Endothelial cell of umbilical vein (primary cell): ENCODE measurements around the gene PLEKHB1. TPM values are rescaled to one million over a fixed set of nuclear protein-coding genes. Genes with fewer than 3 reads are reported as not detected.

ENCODE experiments used
- BruUV-seq: library from RNA; stranded (reverse); fragments of 400-500 nt; replicated peaks from 2 replicates; lab custom pipeline; 2021; lab: Mats Ljungman, UMichigan
- CTCF ChIA-PET: fragments of 300-600, 350-600 bp; sonication (Branson Sonifier 250); formaldehyde crosslinking; loops from one replicate; lab custom pipeline; 2021; ENCODE audit warnings: antibody characterized with exemption, inconsistent platforms; lab: Charles Lee
- POLR2A ChIA-PET: fragments of 300-600, 350-600 bp; sonication (Branson Sonifier 250); formaldehyde crosslinking; loops from one replicate; lab custom pipeline; 2021; ENCODE audit warnings: antibody characterized with exemption, inconsistent platforms; lab: Charles Lee
- DNase-seq: peaks from one replicate; pipeline ENCODE4 v3.0.0-alpha.2; 2011; ENCODE audit warnings: low read depth, low spot score
- FAIRE-seq: peaks from 2 replicates; lab custom pipeline; 2011; peaks lifted over from hg19 to GRCh38; lab: Jason Lieb, UNC
- H2AFZ ChIP-seq: 2 replicates; pipeline ENCODE4 v1.6.0; 2012; ENCODE audit warnings: low read depth, low read length, control low read depth, inconsistent platforms
- H3K27ac ChIP-seq: 2 replicates; pipeline ENCODE4 v1.5.1; 2011; ENCODE audit warnings: low read depth, mild to moderate bottlenecking, control low read depth, low read length, moderate library complexity; ENCODE audit not compliant: insufficient read depth
- H3K27me3 ChIP-seq, 2 experiments: 2 replicates each; pipeline versions ENCODE4 v1.6.0 to v1.6.1; 2011; ENCODE audit warnings: low read length in 2 of 2, mixed read lengths in 1 of 2; ENCODE audit not compliant: control insufficient read depth in 2 of 2, insufficient read depth in 2 of 2
- H3K36me3 ChIP-seq, 2 experiments: 2 replicates in 1 of 2; 3 replicates in 1 of 2; pipeline ENCODE4 v1.5.1; 2011; ENCODE audit warnings: low read length in 2 of 2, mild to moderate bottlenecking in 1 of 2, moderate library complexity in 1 of 2; ENCODE audit not compliant: control insufficient read depth in 2 of 2, insufficient read depth in 2 of 2; ENCODE audit errors: extremely low read depth in 1 of 2
- H3K4me1 ChIP-seq: 3 replicates; pipeline ENCODE4 v1.5.1; 2011; ENCODE audit warnings: mild to moderate bottlenecking, low read length; ENCODE audit not compliant: control insufficient read depth, insufficient read depth; ENCODE audit errors: extremely low read depth
- H3K4me2 ChIP-seq: 2 replicates; pipeline ENCODE4 v1.6.1; 2011; ENCODE audit warnings: low read length, control low read depth, mixed read lengths; ENCODE audit not compliant: insufficient read depth
- H3K4me3 ChIP-seq, 3 experiments: fragments of 200-600 bp in 1 of 3; sonication (generic), shearing (Covaris generic) in 1 of 3; replicated peaks in 1 of 3; 2 replicates each; pipeline ENCODE4 v1.5.1; 2011 to 2016; ENCODE audit warnings: control low read depth in 3 of 3, low read length in 3 of 3, mild to moderate bottlenecking in 2 of 3, inconsistent platforms in 1 of 3, low read depth in 1 of 3, moderate library complexity in 1 of 3; ENCODE audit not compliant: insufficient read depth in 1 of 3
- H3K79me2 ChIP-seq: 2 replicates; pipeline ENCODE4 v1.6.0; 2012; ENCODE audit warnings: low read length, inconsistent platforms; ENCODE audit not compliant: control insufficient read depth, insufficient read depth
- H3K9ac ChIP-seq: replicated peaks from 2 replicates; pipeline ENCODE3; 2011; ENCODE audit warnings: low read length, control low read depth; ENCODE audit not compliant: insufficient read depth; ENCODE audit errors: extremely low read depth
- H3K9me1 ChIP-seq: replicated peaks from 3 replicates; pipeline ENCODE4 v1.6.0; 2011; ENCODE audit warnings: mild to moderate bottlenecking, low read length; ENCODE audit not compliant: control insufficient read depth, insufficient read depth; ENCODE audit errors: extremely low read depth
- H3K9me3 ChIP-seq: replicated peaks from 2 replicates; pipeline ENCODE4 v1.5.1; 2012; ENCODE audit warnings: low read length, inconsistent platforms; ENCODE audit not compliant: control insufficient read depth, insufficient read depth
- H4K20me1 ChIP-seq: replicated peaks from 2 replicates; pipeline ENCODE3; 2011; ENCODE audit warnings: mild to moderate bottlenecking, low read length; ENCODE audit not compliant: control insufficient read depth, insufficient read depth; ENCODE audit errors: extremely low read depth
- EZH2 ChIP-seq: IDR thresholded peaks from 2 replicates; pipeline ENCODE4 v1.6.1; 2012; ENCODE audit warnings: borderline replicate concordance, low read depth, mild to moderate bottlenecking, moderate library complexity, low read length, inconsistent platforms; ENCODE audit not compliant: severe bottlenecking
- FOS ChIP-seq: IDR thresholded peaks from 2 replicates; pipeline ENCODE4 v1.6.1; 2011; ENCODE audit warnings: mild to moderate bottlenecking, low read length, moderate library complexity, borderline replicate concordance; ENCODE audit not compliant: insufficient read depth
- GATA2 ChIP-seq: IDR thresholded peaks from 2 replicates; pipeline ENCODE4 v1.7.0; 2011; ENCODE audit warnings: low read depth, mild to moderate bottlenecking, moderate library complexity, mixed read lengths, low read length; ENCODE audit not compliant: insufficient read length, insufficient read depth
- JUN ChIP-seq: IDR thresholded peaks from 2 replicates; pipeline ENCODE4 v1.6.1; 2011; ENCODE audit warnings: borderline replicate concordance, low read depth; ENCODE audit not compliant: insufficient read length, insufficient read depth
- MYC ChIP-seq: IDR thresholded peaks from one replicate; pipeline ENCODE4 v1.6.1; 2011; ENCODE audit warnings: mild to moderate bottlenecking, low read depth, low read length
- POLR2A ChIP-seq: IDR thresholded peaks from 2 replicates; pipeline ENCODE4 v1.6.1; 2012; ENCODE audit warnings: low read depth, mild to moderate bottlenecking, control low read depth, low read length
- POLR2AphosphoS5 ChIP-seq: IDR thresholded peaks from 2 replicates; pipeline ENCODE4 v1.6.1; 2012; ENCODE audit warnings: low read depth, mild to moderate bottlenecking, control low read depth, low read length, moderate library complexity; ENCODE audit not compliant: insufficient read depth
- dilution Hi-C: fragments of 300-500 bp; cut with MboI; formaldehyde crosslinking; loops from one replicate; pipeline ENCODE4 v1.15.0; 2019; ENCODE audit warnings: low sequenced_read_pairs; ENCODE audit not compliant: extremely low pct_ligation_motif_present
- intact Hi-C: fragments of 100-400 bp; cut with micrococcal nuclease; formaldehyde crosslinking; loops from one replicate; pipeline ENCODE4 v1.10.0; 2022
- polyA plus RNA-seq, 4 experiments: library from polyadenylated mRNA; depleted of rRNA in 3 of 4; stranded (reverse) in 3 of 4; unstranded in 1 of 4; fragments of >200 nt; gene quantifications; 2 replicates each; pipeline versions ENCODE4 v1.2.1 to v1.2.3, GENCODE V29; 2011 to 2012; ENCODE audit warnings: missing spikeins in 1 of 4
- total RNA-seq: library from RNA; stranded (reverse); gene quantifications from 2 replicates; pipeline ENCODE4 v1.2.3, GENCODE V29; 2021
- TF ChIP-seq, protein P1 (sequence below), 2 donors: IDR thresholded peaks; 1 replicate in 1 of 2; 2 replicates in 1 of 2; pipeline ENCODE4 v1.5.1; 2011; ENCODE audit warnings: low read length in 2 of 2, mild to moderate bottlenecking in 2 of 2, moderate library complexity in 2 of 2, control low read depth in 1 of 2, inconsistent platforms in 1 of 2, low read depth in 1 of 2; ENCODE audit not compliant: insufficient read depth in 1 of 2; ENCODE audit errors: extremely low read depth in 1 of 2
- TF ChIP-seq, protein P2 (sequence below): IDR thresholded peaks from 2 replicates; pipeline ENCODE4 v1.6.1; 2011; ENCODE audit not compliant: insufficient read depth, insufficient read length

PLEKHB1 gene
- total and polyA plus RNA-seq, 2 donors (not counting 3 experiments of a cell fraction or from before 2014, with no cell fraction given): 0.75 to 0.99 TPM

DNA sequence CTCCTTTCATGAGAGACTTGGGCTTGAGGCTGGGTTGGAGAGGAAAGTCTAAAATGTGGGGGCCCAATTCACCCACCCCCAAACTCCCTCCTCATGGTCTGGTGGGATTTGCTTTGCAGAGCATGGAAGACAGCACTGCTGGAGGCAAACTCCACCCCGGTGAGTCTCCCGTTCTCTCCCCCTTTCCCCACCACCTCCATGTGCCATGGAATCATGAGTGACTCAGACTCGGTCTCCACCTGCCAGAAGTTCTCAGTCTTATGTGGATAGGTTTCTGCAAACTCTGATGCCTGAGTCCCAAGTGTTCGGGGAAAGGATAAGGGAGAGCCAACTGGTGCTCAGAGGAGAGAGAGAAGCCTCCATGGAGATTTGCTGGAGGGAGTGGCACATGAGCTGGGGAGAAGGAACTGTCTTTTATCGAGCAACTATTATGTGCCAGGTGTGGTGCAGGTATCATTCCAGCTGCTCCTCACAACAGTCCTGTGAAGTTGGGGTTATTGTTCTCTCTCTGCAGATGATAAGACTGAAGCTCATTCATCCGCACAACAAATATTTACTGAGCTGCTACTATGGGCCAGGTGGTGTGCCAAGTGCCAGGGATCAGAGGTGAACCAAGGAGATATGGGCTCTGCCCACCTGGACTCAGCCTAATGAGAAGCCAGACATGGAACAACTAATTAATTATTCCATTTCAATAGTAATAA, 6.6 kb downstream of the PLEKHB1 start:
- no peak overlapping the region for H3K4me2 ChIP-seq
- DNase-seq: no peak
- H3K4me3 ChIP-seq: no peak overlapping the region
- no peak overlapping the region for H2AFZ ChIP-seq
- dilution Hi-C loops: no loop called here
- H3K27me3 ChIP-seq: peaks cover 0 to 8% of the 10 kb centered on the region in 2 experiments
- no peaks in the 10 kb centered on the region for H3K9me1 ChIP-seq
- ChIA-PET CTCF (interaction anchor here (0.6 to 2.5 kb wide), 2 partner anchors 28 to 174 kb away, joined by 3 to 17 read pairs; no protein-coding TSS in a partner anchor), POLR2A (no interaction called here)
- intact Hi-C loops: no loop called here
- no TSS peak for BruUV-seq
- no peak for TF ChIP-seq GATA2
- TF ChIP-seq POLR2AphosphoS5: no peak
- TF ChIP-seq MYC: no peak
- TF ChIP-seq, protein P1, sequence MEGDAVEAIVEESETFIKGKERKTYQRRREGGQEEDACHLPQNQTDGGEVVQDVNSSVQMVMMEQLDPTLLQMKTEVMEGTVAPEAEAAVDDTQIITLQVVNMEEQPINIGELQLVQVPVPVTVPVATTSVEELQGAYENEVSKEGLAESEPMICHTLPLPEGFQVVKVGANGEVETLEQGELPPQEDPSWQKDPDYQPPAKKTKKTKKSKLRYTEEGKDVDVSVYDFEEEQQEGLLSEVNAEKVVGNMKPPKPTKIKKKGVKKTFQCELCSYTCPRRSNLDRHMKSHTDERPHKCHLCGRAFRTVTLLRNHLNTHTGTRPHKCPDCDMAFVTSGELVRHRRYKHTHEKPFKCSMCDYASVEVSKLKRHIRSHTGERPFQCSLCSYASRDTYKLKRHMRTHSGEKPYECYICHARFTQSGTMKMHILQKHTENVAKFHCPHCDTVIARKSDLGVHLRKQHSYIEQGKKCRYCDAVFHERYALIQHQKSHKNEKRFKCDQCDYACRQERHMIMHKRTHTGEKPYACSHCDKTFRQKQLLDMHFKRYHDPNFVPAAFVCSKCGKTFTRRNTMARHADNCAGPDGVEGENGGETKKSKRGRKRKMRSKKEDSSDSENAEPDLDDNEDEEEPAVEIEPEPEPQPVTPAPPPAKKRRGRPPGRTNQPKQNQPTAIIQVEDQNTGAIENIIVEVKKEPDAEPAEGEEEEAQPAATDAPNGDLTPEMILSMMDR (IDR thresholded peaks at IDR 0.05; ENCODE audit: extremely low read depth in 1 of 2, insufficient read depth in 1 of 2, low read depth in 1 of 2, low read length in 2 of 2): no peak
- TF ChIP-seq, protein P2, sequence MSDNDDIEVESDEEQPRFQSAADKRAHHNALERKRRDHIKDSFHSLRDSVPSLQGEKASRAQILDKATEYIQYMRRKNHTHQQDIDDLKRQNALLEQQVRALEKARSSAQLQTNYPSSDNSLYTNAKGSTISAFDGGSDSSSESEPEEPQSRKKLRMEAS: no peak
- TF ChIP-seq EZH2: no peak
- no peak for TF ChIP-seq POLR2A
- TF ChIP-seq FOS: no peak
- TF ChIP-seq JUN: no peak
- H3K27ac ChIP-seq: no peak overlapping the region
- H4K20me1 ChIP-seq: no peaks in the 10 kb centered on the region
- H3K79me2 ChIP-seq: no peaks in the 10 kb centered on the region
- H3K9ac ChIP-seq: no peak overlapping the region
- no peaks in the 10 kb centered on the region for H3K4me1 ChIP-seq
- H3K9me3 ChIP-seq: no peaks in the 10 kb centered on the region
- no peaks in the 10 kb centered on the region for H3K36me3 ChIP-seq
- no peak for FAIRE-seq
